ENCODE data around the gene SPDYE2.
"Not testable (repeated sequence)": the region's sequence is repeated elsewhere in the genome, so short reads cannot be mapped to it uniquely, and the experiment has no call there.

GRCh38 chr7:102610441-102610840, 59.4 kb downstream of the SPDYE2 start:
- TF ChIP-seq NRF1 (conservative IDR thresholded peaks at IDR 0.05; ENCODE audit: low read depth, low read length); TCF7 (IDR thresholded peaks at IDR 0.05; ENCODE audit: borderline replicate concordance); POLR2AphosphoS5 (IDR thresholded peaks at IDR 0.05; ENCODE audit: low read length); GABPA (IDR thresholded peaks at IDR 0.05; ENCODE audit: low read depth); MYB (IDR thresholded peaks at IDR 0.05; ENCODE audit: borderline replicate concordance, low read depth, low read length); RAD21 (IDR thresholded peaks at IDR 0.05; ENCODE audit: insufficient read depth, low read depth, low read length); SMAD1 (IDR thresholded peaks at IDR 0.05; ENCODE audit: low read depth, partially characterized antibody); POLR2A (IDR thresholded peaks at IDR 0.05; ENCODE audit: low read depth, low read length); RBBP5 (conservative IDR thresholded peaks at IDR 0.05): not testable (repeated sequence)
